Mesangial cell (primary cell): ENCODE data around the gene POLR3K. TPM values are rescaled to one million over a fixed set of nuclear protein-coding genes. Genes with fewer than 3 reads are reported as not detected.

Experiments
- total RNA-seq: library from RNA; depleted of rRNA; stranded (reverse); fragments of >200 nt; gene quantifications from 2 replicates; pipeline ENCODE4 v1.2.3, GENCODE V29; 2015

Gene POLR3K
- 3.4 and 10.8 TPM in 2 replicates for total RNA-seq

GRCh38 chr16:53346-54236, at the start of gene POLR3K, which contains the start of gene SNRNP25:
TSS of gene POLR3K (minus strand) at chr16:53608. CDS start at chr16:53586, 22 bp downstream.
TSS of gene SNRNP25 (plus strand) at chr16:53828. CDS start at chr16:54017, 189 bp downstream.

GRCh38 chr16:77807-78443, 24.5 kb upstream of the POLR3K start, which contains the start of gene MPG:
TSS of gene MPG (plus strand) at chr16:78225. CDS start at chr16:78310, 85 bp downstream.

GRCh38 chr16:72561-73548, 19.4 kb upstream of the POLR3K start, which contains the start of gene RHBDF1:
TSS of gene RHBDF1 (minus strand) at chr16:72631. CDS start at chr16:65015, 7,616 bp downstream.

Other genes starting within 250 kb of the POLR3K start
- 18.3 and 41.2 TPM in 2 replicates for gene SNRNP25, start 220 bp upstream of the POLR3K start, total RNA-seq
- 25.6 and 81.1 TPM in 2 replicates for gene RHBDF1, start 19.0 kb upstream of the POLR3K start, total RNA-seq
- 198 and 363 TPM in 2 replicates for gene MPG, start 24.6 kb upstream of the POLR3K start, total RNA-seq
- gene NPRL3, start 85.1 kb upstream of the POLR3K start, total RNA-seq, result 28.0 and 51.8 TPM in 2 replicates
- gene HBZ, start 99.0 kb upstream of the POLR3K start, total RNA-seq, result not detected in 2 replicates
- not detected in 2 replicates for gene HBM, start 112.4 kb upstream of the POLR3K start, total RNA-seq
- not detected in 2 replicates for gene HBA2, start 119.3 kb upstream of the POLR3K start, total RNA-seq
- not detected in 2 replicates for gene HBA1, start 123.1 kb upstream of the POLR3K start, total RNA-seq
- gene HBQ1, start 126.9 kb upstream of the POLR3K start, total RNA-seq, result 4.9 TPM in 1 of 2 replicates, not detected in the other
- 24.8 and 34.2 TPM in 2 replicates for gene LUC7L, start 175.8 kb upstream of the POLR3K start, total RNA-seq
- gene FAM234A, start 181.2 kb upstream of the POLR3K start, total RNA-seq, result 77.1 and 163 TPM in 2 replicates
- gene RGS11, start 222.3 kb upstream of the POLR3K start, total RNA-seq, result 0.33 and 5.2 TPM in 2 replicates
- 0.33 and 0.89 TPM in 2 replicates for gene ARHGDIG, start 227.0 kb upstream of the POLR3K start, total RNA-seq
- gene PDIA2, start 229.6 kb upstream of the POLR3K start, total RNA-seq, result 0.25 TPM in 1 of 2 replicates, not detected in the other